OCI-M1 (cell line): ENCODE results near the gene SLC16A13.
"Not testable (repeated sequence)": the region's sequence is repeated elsewhere in the genome, so short reads cannot be mapped to it uniquely, and the experiment has no call there.

Experiments used
- DNase-seq: peaks from one replicate; lab custom pipeline; 2025; lab: John Stamatoyannopoulos, UW

SLC16A13 gene

GRCh38 chr17:7029096-7029495 is 6.7 kb upstream of the SLC16A13 start:
- no peak for DNase-seq

GRCh38 chr17:7029659-7030058 is 6.2 kb upstream of the SLC16A13 start:
- no peak for DNase-seq

DNA sequence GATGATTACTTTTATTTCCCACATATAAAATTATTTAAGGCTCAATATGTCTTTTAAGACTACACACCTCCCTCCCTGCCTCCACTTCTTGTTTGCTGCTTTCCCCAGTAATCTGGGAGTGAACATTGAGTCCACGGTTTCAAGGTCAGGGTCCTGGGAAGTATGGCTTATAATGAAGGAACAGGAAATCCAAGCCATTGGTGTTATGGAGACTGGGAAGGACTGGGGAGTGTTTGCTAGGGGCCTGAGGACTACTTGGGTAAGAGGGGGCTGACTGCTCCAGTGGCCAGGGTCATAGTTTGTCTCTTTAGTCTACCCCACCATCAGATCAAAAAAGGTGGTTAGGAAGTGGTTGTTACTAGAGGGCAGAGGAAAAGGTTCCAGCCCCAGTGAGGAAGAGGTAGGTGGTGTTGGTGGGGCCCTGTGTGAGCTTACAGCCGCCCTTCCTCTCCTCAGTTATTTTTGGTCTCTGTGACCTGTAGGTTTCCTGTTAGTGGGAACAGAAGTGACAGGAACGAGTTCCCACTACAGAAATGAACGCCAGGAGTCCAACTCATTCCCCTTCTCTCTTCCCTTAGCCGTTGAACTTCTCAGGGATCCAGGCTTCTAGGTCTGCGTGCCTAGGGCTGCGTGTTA is 742 bp upstream of the SLC16A13 start:
- DNase-seq = no peak

DNA sequence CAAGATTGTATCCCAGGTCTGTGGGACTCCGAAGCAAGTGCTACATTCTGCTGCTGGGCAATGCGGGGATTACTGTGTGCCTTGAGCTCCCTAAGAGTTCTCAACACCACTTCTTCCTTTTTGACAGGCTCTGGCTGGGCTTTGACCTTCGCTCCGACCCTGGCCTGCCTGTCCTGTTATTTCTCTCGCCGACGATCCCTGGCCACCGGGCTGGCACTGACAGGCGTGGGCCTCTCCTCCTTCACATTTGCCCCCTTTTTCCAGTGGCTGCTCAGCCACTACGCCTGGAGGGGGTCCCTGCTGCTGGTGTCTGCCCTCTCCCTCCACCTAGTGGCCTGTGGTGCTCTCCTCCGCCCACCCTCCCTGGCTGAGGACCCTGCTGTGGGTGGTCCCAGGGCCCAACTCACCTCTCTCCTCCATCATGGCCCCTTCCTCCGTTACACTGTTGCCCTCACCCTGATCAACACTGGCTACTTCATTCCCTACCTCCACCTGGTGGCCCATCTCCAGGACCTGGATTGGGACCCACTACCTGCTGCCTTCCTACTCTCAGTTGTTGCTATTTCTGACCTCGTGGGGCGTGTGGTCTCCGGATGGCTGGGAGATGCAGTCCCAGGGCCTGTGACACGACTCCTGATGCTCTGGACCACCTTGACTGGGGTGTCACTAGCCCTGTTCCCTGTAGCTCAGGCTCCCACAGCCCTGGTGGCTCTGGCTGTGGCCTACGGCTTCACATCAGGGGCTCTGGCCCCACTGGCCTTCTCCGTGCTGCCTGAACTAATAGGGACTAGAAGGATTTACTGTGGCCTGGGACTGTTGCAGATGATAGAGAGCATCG is 2.4 kb downstream of the SLC16A13 start:
- no peak for DNase-seq

DNA sequence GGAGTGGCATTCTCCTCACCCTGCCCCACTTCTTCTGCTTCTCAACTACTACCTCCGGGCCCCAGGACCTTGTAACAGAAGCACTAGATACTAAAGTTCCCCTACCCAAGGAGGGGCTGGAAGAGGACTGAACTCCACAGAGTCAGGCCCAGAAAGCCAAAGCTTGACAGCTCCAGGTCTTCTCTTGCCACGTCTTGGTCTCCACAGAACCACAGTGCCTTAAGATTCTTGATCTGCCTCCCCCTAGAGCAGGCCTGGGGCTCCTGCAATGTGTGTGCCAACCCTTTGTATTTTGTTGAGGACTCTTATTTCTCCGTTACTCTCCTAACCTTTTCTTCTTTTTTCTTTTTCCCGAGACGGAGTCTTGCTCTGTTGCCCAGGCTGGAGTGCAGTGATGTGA is 4.0 kb downstream of the SLC16A13 start:
- DNase-seq = no peak

GRCh38 chr17:7041607-7042500 is 6.0 kb downstream of the SLC16A13 start:
- DNase-seq = no peak

DNA sequence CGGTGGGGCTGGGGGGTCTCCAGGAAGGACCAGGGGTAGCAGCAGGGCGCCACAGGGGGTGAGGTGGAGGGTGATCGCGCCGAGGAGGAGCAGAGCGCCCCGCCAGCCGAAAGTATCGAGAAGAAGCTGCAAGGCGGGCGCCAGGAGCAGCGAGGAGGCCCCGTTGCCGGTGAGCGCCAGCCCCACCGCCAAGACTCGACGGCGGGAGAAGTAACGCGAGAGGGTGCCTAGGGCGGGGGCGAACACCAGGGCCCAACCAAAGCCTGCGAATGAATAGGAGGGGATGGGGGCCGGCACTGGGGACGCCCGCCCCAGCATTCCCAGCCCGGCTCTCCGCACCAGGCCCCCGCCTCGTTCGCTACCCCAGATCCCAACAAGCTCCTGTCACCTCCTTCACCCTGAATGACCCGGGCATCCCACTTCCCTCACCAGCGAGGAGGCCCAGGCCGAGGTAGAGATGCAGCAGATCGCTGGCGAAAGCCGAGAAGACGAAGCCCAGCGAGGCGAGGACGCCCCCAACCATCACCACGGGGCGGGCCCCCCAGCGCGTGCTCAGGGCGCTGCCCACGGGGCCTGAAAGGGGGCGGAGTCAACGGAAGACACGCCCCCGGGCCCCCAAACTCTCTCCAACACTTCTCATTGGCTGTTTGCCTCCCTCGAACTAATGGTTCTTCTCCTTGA is 6.8 kb downstream of the SLC16A13 start:
- DNase-seq = no peak

DNA sequence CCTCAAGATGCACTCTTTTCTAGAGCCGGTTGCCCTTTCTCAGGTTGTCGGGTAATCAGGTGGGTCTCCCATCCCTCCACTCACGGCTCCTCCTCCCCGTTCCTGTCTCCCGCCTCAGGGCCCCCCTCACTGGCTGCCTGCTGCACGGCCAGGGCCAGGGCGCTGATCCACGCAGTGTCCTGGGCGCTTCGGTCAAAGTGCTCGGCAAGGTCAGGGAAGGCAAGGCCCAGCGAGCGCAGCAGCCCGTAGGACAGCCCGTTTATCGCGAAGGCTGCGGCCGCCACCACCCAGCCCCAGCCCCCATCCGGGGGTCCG is 7.3 kb downstream of the SLC16A13 start:
- no peak for DNase-seq

- DNase-seq = no peak
Measured at GRCh38 chr17:7043497-7044198, 7.8 kb downstream of the SLC16A13 start, which contains the start of gene SLC16A11. TSS of gene SLC16A11 (minus strand) at chr17:7044092. CDS start at chr17:7043513, 579 bp downstream.

- peak; percentile 88 for DNase-seq
Measured at GRCh38 chr17:7045492-7046126, 9.8 kb downstream of the SLC16A13 start.

DNA sequence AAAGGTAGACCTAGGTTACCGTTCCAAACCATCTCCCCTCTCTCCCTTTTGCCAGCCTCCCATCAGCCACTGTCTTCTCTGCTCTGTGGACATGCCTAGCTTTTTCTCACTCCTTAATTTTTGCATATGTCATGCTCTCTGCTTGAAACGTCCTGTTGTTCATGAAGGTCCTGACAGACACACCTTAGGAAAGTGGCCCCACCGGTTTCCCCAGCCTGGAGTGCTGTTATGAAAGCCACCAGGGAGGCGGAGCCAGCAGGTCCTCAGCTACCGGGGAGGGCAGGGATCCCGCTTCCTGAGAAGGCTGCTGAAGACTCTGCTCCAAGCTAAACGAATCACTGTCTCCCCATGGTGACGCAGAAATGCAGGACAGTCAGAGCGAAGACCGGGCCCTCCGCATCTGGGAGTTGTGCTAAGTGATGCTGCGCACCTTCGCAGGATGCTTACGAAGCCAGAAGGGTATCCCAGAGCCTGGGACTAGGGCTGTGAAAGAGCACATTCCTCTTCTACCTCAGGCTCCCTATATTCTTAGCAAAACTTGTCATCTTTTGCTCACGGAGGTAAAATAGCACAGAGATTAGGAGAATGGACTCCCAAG is 10.4 kb downstream of the SLC16A13 start:
- no peak for DNase-seq

GRCh38 chr17:7046725-7047397 is 11.0 kb downstream of the SLC16A13 start:
- peak; percentile 94 for DNase-seq

DNA sequence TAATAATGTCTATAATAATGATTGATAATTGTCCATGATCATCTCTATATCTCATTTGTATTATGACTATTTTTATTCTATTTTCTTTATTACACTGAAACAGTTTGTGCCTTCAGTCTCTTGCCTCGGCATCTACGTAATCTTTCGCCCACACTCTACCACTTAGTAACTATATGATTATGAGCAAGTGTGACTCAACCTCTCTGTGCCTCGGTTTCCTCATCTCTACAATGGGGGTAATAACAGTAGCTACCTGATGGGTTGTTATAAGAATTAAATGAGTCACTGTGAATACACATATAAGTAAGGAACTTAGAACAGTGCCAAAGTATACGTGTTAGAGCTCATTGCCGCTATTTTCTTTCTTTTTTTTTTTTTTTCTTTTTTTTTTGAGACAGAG is 11.8 kb downstream of the SLC16A13 start:
- DNase-seq = no peak

GRCh38 chr17:7048968-7049367 is 13.2 kb downstream of the SLC16A13 start:
- no peak for DNase-seq

- not testable (repeated sequence) for DNase-seq
Measured at GRCh38 chr17:7050583-7050982, 14.8 kb downstream of the SLC16A13 start.

DNA sequence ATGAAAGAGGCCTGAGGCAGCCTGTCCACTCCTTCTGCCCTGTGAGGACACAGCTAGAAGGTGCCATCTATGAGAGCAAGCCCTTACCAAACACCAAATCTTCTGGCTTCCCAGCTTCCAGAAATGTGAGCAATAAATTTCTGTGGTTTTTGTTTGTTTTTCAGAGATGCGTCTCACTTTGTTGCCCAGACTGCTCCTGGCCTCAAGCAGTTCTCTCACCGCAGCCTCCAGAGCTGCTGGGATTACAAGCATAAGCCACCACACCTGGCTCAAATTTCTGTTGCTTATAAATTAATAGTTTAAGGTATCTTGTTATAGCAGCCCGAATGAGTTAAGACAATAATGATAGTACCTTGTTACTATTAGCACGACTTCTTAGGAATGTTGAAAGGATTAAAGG is 20.6 kb downstream of the SLC16A13 start:
- DNase-seq = no peak

DNA sequence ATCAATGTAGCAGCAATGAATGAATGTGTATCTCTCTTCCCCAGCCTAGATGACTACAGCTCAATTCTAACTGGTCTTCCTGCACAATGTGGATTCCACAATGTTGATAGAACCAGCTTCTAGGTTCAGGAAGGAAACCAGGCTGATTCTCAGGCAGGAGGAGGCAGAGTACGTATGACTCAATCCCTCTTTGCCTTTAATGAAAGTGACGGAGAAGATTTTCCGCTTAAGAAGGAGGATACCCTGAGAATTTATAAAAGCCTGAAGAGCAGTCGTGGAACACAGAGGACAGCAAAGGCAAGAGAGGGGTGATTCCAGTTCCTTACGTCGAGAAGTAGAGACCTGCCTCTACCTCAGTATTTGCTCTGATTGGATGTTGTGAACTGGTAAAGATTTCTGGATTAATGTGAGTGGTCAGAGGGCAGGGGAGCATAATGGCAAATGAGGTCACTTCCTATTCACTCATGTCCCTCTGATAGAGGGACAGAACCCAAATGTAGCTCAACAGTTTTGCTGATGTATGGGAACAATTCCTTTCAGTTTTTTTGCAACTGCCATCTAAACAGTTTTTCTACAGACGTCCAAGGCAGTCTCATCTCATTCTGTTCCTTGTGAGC is 23.1 kb downstream of the SLC16A13 start:
- DNase-seq = no peak

DNA sequence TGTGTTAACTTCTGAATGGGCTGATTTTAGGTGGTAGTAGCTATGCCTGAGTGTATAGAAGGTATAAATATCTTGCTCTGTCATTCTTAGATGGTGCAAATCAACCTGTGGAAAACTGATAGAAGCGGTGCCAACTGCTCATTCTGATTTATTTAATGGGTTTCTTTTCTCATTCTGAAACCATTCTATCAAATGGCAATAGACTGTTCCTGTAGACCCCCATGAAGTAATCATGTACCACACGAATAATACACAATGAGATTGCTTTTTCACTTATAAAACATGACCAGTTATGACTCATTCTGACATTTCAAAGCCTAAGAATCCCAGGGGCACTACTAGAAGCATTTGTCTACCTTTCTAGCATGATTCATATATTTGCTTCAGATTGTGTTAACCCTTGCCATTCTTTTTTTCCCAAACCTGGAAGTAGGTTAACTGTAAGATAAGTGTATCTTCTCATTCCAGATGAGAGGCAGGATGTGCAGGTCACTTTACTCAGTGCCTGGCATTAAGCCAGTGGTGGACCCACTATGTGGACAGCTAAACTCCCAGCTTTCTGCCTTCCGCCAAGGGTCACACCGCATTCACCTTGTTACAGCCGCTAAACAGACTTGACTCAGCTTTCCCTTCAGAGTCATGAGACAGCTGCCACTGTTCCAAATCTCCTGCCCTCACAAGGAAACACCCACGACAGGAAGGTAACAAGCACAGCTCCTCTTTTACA is 24.5 kb downstream of the SLC16A13 start:
- peak; percentile 19 for DNase-seq
